ENCODE results near the gene SIGLEC6.

SIGLEC6 gene

DNA sequence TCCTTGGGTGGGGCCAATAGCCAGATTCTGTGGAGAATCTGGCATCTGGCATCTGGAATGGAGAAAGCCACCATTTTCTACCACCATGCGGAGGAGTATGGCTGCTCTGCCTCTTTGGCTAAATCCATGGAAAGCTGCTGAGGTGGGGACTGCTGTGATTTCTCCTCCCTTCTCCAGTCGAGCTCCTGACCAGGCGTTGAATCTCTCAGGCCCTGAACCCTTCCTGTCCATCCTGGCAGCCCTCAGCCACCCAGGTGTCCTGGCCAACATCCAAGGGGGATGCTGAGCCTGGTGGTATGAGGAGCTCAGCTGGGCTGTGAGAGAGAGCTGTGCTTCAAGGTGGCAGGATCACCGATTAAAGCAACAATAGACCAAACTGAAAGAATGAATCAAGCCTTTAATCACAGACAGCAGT lies 17.4 kb upstream of the SIGLEC6 start:
- no peak for DNase-seq (ENCODE audit: low read depth in 2 of 2)

DNA sequence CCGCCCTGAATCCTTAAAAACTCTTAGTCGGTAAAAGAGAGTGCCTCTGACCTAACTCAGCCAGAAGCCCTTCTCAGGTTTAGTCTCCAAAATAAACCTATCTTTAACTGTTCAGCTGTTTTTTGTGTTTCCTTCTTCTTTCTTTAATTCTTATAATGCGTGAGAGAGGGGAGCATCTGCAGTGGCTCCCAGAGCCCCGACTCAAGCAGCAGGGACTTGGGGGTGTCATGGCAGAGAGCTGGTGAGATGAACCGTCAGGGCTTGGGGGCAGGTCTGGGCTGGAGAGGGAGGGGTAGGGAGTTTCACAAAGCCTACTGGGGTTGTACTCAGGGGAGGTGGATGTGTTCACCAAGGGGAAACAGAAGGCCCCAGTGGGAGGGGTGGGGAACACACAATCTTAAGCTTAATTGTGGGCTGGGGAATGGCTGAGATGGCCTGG lies 16.8 kb upstream of the SIGLEC6 start:
- no peak for DNase-seq (ENCODE audit: low read depth in 2 of 2)

DNA sequence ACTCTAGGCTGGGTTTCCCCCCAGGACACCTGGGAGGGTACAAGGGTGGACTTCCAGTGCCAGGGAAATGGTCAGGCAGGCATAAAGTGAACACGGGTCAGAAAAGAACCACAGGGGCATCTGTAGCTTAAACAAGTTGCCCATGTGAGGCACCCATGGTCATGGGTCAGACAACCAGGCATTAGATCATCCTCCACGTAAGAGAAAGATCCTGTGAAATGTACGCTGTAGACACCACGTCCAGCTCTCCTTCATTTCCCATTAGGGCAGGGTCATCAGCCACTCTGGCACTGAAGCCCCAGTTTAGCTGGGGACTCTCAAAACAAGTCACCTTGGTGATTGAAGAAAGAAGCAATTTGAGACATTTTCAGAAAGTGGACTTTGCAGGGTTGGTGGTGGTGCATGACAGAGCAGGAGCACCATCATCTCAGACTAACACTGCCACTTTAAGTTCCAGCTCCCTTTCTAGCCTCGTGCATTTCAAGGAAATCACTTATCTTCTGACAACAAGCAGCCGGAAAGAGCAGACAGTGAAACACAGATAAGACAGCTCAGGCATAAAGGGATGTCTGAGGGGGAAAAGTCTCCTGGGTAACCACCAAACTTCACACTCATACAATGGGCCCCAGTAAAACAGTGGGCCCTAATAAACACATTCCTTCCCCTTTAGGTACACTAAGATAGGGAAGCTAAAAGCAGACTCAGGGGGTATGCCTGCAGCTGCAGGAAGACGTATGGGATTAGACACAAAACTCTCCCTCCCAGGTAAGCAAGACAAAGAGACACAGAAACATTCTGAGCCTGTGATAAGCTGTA lies 16.1 kb upstream of the SIGLEC6 start:
- no peak for DNase-seq (ENCODE audit: low read depth in 2 of 2)

DNA sequence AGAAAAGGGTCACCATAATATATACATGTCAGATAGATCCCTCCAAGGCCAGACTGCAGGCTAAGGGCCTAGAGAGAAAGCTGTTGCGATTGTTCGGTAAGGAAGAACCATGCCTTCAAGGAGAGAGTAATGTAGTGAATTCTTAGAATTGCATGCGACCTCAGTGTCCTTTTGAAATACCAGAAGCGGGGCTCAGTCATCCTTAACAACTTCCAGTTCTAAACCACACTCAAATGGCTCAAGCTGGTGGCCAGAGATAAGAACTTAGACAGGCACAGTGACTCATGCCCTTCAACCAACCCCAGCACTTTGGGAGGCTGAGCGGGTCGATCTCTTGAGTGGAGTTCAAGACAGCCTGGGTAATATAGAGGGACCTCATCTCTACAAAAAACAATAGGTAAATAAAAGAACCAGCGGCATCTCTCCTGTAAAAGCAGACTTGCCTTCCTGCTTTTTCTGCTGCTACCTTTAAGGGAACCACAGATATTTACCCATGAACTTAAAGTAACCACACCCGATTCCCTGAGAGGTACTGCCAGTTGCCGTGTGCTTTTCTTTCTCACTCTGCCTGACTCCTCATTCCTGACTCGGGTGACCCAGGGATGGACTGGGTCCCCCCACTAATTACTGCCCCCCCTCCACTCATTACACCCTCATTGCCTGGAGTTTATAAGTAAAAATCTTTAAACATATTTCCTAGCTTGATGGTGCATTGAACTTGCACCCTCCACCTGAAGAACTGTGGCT lies 15.4 kb upstream of the SIGLEC6 start:
- no peak for DNase-seq (ENCODE audit: low read depth in 2 of 2)

DNA sequence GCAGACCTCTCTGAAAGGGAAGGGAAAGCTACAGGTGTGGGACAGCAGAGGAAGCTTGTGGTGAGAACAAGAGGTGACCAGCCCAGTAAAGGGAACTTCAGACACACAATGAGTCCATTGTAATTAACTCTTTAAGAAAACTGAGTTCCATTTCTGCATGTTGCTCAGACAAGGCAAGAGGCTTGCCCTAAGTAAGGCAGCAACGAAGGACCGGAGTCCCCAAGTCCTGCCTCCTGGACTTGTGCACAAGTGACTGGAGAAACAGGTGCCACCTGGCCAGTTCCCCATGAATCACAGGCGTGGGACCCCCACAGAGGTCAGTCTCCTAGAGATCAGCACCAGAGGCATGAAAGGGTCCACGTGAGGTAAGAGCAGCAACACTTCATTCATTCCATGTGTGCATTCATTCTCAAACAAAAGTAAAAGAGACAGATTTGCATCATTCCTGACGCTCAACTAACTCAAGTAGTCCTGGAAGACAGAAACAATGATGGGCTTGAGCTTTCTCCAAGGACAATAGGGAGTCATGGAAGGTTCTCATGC lies 14.7 kb upstream of the SIGLEC6 start:
- no peak for DNase-seq (ENCODE audit: low read depth in 2 of 2)

DNA sequence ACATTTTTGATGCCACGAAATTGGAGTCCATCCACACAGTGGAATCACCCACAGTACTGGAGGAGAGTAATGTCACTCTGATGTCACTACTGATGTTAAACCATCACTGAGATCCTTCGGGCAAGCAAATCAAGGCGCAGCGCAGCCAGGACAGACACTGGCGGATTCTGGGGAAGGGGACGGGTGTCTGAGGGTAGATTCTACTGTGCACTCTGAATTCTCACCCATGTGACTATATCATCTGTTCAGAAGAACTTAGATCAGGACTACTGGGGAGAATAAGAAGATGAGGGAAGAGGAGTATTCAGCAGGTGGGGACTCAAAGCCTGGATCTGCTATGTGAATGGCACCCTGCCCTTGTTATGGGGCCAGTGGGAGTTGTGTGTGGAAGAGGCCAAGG lies 12.6 kb upstream of the SIGLEC6 start:
- no peak for DNase-seq (ENCODE audit: low read depth in 2 of 2)

DNA sequence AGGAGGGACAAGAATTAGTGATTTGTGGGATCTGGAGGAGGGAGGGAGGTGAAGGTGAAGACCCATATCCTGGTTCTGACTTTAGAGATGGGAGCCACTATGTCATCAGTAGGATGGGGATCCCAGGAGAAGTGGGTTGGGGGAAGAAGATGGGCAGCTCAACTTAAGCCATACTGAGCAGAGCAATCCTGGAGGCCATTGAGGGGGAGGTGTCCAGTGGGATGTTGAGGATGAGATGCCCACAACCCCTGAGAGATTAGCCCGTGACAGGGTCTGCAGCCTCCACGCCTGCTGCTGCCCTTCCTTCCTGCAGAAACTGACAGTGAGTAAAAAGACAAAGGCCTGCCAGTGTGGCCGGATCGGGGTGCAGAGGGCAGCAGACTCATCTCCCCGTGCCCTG lies 11.2 kb upstream of the SIGLEC6 start:
- no peak for DNase-seq (ENCODE audit: low read depth in 2 of 2)

DNA sequence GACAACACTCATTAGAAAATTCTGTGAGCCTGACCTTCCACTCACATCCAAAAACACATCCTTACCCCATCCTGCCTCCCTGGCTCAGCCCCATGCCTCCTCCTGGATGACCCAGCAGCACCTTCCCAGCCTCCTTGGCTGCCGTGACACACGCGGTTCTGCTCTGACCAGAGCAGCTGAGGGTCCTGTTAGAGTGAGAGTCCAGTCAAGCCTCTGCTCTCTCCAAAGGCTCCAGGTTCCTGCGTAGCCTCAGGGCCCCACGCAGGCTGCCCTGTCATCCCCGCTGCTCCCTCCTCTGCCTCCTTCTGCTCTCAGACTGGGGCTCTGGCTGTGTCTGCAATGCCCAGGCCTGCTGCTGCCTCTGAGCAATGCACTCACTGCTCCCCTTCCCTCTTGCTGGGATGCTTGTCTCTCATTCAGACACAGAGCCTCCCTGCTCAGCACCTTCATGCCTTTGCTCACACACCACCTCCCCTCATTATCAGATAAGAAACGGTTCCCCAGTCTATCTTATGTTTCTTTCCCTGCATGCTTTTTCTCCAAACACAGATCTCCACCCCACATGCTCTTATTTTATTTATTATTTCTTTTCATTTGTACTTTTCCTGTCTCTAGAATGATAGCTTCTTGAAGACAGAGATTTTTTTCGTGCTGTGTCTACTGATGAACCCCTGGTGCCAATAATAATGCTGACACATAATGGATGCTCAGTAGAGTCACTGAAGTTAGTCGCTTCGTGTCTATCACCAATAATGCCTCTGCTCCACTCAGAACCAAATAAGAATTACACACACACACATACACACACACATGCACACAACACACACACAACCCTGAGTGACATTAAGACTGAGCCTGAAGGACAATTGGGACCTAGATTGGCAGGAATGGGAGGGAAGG lies 10.2 kb upstream of the SIGLEC6 start:
- no peak for DNase-seq (ENCODE audit: low read depth in 2 of 2)

DNA sequence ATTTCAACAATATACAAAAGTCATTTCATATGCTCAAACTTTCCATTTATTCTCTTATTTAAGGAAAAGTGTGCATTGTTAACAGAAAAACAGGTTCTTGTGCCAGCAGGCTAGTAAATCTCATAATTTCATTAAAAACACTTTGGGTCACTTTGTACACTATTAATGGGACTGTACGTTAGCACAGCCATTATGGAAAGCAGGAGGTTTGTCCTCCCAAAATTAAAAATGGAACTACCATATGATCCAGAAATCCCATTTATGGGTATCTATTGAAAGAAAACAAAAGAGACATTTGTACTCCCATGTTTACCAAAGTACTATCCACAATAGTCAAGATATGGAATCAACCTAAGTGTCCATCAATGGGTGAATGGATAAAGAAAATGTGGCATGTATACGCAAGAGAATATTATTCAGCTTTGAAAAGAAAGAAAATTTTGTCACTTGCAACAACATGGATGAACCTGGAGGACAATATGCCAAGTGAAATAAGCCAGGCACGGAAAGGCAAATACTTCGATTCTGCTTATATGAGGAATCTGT lies 8.4 kb upstream of the SIGLEC6 start:
- DNase-seq (ENCODE audit: low read depth in 2 of 2): no peak

DNA sequence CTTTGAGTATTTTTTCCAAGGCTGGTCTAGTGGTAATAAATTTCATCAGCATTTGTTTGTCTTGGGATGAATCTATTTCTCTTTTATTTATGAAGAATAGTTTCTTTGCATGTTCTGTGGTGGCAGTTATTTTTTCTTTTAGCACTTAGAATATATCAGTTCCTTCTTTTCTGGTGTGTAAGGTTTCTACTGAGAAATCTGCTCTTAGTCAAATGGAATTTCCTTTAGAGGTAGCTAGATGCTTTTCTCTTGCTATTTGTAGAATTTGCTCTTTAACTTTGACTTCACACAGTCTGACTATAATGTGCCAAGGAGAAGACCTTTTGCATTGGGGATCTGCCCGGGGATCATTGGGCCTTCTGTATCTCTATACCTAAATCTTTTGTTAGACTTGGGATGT lies 4.1 kb upstream of the SIGLEC6 start:
- DNase-seq (ENCODE audit: low read depth in 2 of 2): no peak

DNA sequence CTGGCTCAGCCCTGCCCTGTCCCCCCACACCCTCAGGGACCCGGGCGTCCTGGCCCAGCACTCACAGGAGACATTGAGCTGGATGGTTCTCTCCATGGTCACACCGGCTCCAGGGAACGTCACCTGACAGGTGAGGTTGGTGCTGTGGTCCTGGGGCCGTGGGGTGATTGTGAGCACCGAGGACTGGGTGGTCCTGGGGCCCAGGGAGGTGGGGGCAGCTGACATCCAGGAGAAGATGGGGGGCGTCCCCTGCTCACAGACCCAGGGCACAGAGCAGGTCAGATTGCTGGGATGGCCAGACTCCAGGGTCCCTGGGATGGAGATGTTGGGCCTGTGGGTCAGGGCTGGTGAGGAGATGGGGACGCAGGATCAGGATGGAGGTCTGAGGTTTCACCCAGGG lies 854 bp downstream of the SIGLEC6 start:
- no peak for DNase-seq (ENCODE audit: low read depth in 2 of 2)

DNA sequence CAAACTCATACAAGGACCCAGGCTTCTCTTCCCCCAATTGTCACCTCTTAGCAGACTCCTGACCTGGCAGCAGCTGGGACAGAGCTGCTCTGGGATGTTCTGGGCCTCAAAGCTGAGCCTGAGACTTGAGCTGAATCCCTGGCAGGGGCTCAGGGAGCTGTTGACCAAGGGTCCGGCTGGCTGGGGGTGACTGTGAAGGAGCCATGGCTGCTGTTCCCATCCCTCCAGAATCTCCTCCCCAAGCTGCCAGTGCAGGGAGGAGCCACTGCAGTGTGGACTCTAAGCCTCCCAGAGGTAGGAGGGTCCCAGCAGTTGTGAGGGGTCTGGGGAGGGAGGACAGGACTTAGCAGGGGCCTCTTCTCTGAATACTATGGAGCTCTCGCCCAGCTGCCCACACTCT lies 2.2 kb downstream of the SIGLEC6 start:
- DNase-seq (ENCODE audit: low read depth in 2 of 2): no peak

DNA sequence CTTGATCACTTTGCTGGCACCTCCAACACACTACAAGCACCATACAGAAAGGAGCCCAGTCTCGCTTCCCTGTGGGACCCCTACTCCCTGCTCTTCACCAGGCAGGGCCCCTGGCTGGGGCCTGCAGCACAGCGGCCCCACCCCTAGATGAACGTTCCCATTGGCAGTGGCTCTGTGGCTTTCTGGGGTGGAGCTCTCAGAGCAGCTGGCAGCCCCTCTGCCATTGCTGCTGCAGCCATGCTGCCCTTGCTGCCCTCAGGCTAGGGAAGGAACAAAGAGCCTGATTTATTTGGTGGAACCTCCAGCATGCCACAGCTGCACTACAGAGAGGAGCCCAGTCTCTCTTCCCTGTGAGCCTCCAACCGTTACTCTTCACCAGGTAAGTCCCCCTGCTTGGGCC lies 5.8 kb downstream of the SIGLEC6 start:
- DNase-seq (ENCODE audit: low read depth in 2 of 2): no peak

DNA sequence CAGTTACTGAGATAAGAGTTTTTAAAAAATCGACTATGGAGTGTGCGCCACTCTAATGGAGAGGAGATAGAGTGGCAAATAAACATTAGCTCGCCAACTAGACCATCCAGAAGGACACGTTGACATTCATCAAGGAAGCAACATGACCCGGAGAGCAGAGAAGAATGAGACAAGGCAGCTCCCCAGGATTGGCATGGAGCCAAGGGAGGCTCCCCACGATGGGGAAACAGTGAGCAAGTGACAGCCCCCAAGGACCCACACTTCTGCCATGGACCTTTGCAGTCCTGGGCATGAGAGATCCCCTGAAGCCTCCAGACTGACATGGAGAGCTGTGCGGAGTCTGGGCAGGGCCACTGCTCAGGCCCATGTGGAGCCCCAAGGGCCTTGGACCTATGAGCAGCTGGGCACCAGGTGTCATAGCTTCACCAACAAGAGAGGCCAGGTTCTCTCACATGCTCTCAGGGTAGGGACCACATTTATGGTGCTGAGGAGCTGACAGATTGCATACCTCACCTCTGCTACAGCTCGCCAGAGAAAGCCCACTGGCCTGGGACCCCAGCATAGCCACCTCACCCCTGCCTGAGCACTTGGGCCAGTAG lies 6.7 kb downstream of the SIGLEC6 start:
- DNase-seq (ENCODE audit: low read depth in 2 of 2): no peak

DNA sequence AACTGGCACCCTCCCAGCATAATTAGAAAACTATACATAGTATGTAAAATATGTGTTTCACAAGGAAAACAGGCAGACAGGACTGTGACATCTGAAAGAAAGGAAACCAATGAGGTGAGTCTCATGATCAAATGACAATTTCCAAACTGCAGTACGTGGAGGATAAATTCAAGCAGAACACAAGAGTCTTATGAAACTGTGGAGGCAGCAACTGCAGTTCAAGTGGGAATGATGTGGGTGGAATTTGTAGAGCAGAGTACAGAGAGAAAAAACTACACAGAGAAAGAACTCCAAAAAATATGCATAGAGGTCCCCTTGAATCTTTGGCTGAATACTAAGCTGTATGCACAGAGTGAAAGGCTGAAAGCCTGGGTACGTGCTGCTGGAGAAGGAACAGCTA lies 9.7 kb downstream of the SIGLEC6 start:
- DNase-seq (ENCODE audit: low read depth in 2 of 2): no peak

DNA sequence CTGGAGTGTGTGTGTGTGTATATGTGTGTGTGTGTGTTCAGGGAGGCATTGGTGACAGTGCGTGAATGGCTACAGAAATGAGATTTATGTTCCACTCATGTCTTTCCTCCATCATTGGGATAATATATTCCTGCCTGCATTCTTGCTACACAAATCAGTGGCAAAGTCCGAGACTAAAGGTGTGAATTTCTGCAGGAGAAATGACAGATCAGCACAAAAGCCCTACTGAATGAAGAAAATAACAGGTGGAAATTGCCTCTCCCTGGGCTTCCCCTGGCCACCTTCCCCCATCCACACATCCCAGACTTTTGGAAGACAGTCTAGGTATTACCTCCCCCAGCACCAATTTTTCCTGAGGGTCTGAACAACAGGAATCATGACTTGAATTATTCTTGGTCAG lies 10.1 kb downstream of the SIGLEC6 start:
- no peak for DNase-seq (ENCODE audit: low read depth in 2 of 2)

DNA sequence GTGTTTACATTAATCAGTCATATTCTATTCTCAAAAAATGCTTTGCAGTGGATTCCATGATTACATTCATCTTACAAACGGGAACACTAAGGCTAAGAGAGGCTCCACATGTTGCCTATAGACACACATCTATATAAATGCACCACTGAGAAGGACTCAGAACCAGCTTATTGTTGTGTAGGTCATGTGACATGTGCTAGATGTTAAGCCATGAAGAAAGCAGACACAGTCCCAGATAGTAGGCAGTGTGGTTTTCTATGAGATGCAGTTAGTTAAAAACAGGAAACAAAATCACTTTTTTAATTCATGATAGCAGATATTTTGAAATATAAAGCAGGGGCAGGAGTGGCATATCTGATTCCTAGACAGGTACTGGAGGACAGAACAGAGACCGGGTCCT lies 10.7 kb downstream of the SIGLEC6 start:
- no peak for DNase-seq (ENCODE audit: low read depth in 2 of 2)

DNA sequence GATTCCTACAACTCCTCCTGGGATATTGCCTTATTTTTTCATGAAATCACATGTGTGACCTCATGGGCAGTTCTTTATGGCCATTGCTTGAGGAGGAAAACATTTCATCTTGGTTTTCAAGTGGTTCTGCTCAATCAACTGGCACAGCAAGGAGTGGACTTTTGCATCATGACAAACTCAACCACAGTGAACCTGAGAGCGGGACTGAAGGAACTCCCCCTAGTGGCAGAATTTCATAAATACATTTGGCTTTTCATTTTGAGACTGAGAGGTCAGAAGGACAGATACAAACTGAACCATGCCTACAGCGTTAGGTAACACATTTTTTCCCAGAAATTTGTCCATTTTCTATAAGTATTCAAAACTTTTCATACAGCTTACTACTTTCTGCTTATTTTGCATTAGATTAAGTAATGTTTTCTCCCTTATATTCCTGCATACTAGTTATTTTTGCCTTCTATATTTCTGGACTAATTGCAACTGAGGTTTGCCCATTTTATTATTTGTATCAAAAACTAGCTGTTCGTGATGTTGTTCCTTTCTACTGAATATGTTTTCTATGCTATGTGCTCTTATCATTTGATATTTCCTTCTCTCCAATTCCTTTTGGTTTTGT lies 16.5 kb downstream of the SIGLEC6 start:
- DNase-seq (ENCODE audit: low read depth in 2 of 2): no peak

DNA sequence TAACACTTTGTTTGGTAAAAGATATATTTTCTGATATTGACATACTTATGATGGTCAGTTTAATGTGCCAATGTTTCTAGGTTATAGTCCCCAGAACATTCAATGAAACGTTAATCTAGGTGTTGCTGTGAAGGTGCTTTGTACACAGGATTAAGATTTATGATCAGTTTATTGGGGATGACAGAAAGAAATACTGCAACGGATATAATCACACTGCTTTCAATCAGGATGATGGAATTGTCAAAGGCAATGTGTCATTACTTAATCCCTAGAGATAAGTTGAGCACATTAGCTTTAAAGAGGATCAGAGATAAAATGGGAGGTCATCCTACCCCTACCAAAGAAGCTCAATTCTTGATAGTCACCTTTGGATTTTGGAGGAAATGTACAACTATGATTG lies 17.5 kb downstream of the SIGLEC6 start:
- DNase-seq (ENCODE audit: low read depth in 2 of 2): no peak

DNA sequence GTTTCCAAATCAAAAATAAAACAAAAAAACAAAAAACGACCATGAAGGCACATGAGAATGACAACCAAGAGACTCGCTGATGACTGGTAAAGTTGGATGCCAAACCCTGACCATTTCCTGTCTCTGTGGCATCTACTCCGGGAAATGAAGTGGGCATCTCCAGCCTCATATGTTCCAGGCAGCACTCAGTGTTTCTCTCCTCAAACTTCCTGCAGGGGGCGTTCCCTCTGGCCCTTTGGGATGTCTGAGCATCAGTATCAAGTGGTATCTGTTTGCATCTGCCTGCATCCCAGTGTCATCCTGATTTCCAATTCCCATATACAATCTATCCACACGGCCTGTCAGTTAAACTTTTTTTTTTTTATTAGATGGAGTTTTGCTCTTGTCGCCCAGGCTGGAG lies 20.1 kb downstream of the SIGLEC6 start:
- DNase-seq (ENCODE audit: low read depth in 2 of 2): no peak

All from stimulated activated CD8-positive, alpha-beta memory T cell treated with anti-CD3 and anti-CD28 coated beads, Interleukin-2, amount 100 ng/mL, for 48 hours (primary cell).